Measurements from ENCODE around the gene KRI1.
"Not testable (repeated sequence)": the region's sequence is repeated elsewhere in the genome, so short reads cannot be mapped to it uniquely, and the experiment has no call there.

DNA sequence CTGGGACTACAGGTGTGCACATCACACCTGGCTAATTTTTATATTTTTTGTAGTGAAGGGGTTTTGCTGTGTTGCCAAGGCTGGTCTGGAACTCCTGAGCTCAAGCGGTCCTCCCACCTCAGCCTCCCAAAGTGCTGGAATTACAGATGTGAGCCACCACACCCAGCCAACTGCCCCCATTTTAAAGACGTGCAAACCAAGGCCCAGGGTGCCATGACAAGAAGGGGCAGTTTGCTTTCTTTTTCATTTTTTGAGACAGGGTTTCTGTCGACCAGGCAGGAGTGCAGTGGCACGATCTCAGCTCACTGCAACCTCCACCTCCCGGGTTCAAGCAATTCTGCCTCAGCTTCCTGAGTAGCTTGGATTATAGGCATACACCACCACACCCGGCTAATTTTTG is 8.0 kb upstream of the KRI1 start:
- TF ChIP-seq, protein P1, sequence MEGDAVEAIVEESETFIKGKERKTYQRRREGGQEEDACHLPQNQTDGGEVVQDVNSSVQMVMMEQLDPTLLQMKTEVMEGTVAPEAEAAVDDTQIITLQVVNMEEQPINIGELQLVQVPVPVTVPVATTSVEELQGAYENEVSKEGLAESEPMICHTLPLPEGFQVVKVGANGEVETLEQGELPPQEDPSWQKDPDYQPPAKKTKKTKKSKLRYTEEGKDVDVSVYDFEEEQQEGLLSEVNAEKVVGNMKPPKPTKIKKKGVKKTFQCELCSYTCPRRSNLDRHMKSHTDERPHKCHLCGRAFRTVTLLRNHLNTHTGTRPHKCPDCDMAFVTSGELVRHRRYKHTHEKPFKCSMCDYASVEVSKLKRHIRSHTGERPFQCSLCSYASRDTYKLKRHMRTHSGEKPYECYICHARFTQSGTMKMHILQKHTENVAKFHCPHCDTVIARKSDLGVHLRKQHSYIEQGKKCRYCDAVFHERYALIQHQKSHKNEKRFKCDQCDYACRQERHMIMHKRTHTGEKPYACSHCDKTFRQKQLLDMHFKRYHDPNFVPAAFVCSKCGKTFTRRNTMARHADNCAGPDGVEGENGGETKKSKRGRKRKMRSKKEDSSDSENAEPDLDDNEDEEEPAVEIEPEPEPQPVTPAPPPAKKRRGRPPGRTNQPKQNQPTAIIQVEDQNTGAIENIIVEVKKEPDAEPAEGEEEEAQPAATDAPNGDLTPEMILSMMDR (IDR thresholded peaks at IDR 0.05) = not testable (repeated sequence)
- not testable (repeated sequence) for TF ChIP-seq POLR2A, EP300 (IDR thresholded peaks at IDR 0.05)

Measured in ovary (tissue), 3 donors.